HG02678 (cell line): ENCODE results near the gene FBXO2.

ENCODE experiments used
- ATAC-seq: cut with Tn5 transposase; IDR thresholded peaks from one replicate; pipeline ENCODE4 v1.9.1; 2021; ENCODE audit warnings: mild to moderate bottlenecking, moderate library complexity; ENCODE audit not compliant: unreplicated experiment

FBXO2 gene

DNA sequence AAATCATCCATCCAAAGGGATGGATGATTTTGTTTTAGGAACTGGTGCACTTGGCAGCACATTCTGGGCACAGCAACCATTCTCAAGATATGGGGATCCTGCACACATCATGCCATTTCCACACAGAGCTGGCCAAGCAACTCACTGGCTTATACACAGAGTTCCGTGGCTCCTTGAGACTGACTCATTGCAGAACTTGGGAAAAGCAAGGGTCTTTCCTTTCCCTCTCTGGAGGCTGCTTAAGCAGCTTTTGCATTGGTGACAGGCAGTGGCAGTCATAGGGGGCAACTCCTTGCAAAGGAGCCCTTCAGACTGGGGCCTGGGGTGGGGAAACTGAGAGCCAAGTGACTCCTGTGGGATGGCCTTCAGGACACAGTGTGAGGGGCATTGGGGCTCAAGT lies 28.6 kb upstream of the FBXO2 start:
- ATAC-seq, result no peak

DNA sequence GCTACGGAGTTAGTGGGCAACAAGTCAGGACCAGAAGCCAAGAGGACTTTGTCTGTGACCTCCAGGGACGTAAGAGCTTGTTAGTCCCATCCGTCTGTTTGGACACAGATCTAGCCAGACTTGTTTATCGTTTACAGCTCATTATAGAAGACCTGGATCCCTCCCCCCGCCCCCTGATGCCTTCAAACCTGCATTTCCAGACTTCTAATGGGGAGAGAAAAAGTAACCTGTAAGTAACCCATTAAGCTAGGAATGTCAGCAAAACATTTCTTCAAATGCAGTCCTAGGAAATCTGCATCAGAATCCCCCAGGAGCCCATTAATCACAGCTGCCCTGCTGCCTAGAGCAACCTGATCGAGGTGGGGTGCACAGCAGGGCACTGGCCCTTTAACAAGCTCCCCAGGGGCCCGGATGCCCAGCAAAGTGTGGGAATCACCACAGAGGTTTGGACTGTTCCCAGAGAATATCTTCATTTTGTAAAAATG lies 28.1 kb upstream of the FBXO2 start:
- ATAC-seq, result no peak

DNA sequence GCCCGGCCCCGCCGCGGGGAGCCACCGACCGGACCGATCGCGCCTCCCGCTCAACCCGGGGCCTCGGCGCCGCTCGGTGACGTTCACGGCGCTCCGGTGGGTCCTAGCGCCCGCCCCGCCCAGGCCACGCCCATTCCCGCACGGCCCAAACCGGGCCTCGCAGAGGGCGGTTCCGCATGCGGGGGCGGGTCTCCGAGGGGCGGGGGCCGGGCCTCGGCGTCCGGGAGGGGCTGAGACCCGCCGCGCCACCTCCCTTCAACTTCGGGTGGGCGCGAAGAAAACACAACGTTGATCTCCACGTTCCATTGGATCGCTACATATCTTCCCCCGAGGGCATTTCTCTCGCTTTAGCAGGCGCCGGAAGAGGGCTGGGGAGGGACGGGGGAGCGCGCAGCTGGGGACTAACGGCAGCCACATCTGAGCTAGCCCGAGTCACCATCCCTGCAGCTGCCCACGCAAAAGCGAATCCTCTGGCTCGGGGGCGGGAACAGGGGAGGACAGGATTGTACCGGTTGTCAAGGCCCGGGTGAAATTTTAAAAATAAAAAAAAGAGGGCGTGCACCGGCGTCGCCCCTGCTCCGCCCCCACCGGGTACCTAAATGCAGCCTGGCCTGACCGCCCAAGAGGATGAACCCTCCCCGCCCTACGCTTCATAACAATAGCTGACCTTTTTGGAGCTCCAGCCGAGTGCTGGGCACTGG lies 27.0 kb upstream of the FBXO2 start, which contains the start of gene MAD2L2:
Gene MAD2L2, minus strand, starts transcription at position 78 of the 701 bp plus-strand sequence. CDS start 547 bp downstream, outside the sequence.
- peak; percentile 82 for ATAC-seq

DNA sequence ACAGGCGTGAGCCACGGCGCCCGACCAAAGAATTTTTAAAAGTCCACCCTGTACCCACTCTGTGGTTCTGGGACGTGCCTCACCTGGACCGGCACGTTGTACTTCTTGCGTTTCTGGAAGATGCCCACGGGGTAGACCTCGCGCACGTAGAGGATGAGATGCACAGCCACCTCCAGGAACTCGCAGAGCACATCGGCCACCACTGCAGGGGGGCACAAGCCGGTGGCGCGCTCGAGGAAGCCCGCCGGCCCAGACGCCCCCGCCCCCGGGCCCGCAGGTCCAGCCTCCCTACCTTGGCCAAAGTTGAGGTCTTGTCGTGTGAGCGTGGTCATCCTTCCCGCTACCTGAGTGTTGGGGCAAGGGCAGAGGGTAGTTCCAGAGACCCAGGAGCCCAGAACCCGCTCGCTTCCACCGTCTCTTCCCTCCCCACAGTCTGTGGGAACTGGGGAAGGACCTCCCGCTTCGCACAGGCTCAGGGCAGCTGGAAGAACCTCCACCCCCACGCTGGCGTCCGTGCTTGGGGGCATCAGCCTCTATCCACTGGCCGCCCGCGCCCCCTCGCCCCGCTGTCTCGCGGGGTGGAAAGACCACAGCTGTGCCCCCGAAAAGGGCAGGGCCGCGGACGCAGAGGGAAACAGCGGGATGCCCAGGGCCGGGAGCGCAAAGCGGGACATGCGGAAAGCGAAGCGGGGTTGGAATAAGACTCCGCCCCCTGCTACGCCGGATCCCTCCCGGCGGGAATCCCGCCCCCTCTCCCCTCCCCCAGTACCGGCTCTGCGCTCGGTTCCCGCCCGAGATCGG lies 26.2 kb upstream of the FBXO2 start:
- ATAC-seq, result peak; percentile 21

DNA sequence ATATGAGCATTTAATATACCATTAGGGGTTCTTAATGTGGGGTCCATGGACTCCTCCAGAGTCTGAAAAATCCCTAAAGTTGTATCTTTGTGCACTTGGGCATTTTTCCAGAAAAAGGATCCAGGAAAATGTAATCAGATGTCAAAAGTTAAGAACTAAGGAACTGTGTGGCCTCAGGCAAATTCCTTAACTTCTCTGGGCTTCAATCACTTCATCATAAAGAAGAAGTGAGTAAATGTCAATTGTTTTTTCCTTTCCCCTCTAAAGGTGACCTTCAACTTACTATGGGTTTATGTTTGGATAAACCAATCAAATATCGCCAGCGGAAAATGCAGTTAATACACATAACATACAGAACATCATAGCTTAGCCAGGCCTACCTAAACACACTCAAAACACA lies 24.2 kb upstream of the FBXO2 start:
- no peak for ATAC-seq

DNA sequence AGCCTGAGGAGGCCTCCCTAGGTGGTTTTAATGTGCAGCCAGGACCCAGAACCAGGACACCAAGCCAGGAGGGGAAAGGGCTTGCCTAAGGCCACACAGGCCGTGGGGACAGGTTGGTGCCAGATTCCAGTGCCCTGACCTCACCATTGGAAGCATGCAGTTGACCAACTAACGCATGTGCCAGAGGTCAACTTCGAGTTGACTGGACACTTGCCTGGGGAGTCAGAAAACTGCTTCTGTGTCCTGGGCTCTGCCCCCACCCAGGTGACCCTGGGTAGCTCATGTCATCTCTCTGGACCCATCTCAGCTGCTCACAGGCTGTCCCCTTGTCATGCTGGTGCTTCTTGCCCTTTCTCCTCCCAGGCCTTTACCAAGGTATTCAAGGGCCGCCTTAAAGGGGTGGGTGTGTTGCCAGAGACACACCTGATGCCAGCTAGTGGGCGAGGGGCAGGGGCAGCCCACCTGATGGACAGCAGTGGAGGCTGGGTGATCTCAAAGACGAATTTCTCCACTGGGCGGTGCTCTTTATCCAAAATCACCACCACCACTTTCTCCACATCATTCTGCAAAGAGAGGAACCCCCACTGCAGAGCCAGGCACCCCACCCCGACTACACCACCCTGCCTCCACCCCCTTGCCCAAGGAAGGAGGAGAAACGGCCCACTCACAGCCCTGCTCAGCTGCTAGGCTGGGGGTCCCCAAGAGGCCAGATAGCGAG lies 22.3 kb upstream of the FBXO2 start:
- no peak for ATAC-seq

DNA sequence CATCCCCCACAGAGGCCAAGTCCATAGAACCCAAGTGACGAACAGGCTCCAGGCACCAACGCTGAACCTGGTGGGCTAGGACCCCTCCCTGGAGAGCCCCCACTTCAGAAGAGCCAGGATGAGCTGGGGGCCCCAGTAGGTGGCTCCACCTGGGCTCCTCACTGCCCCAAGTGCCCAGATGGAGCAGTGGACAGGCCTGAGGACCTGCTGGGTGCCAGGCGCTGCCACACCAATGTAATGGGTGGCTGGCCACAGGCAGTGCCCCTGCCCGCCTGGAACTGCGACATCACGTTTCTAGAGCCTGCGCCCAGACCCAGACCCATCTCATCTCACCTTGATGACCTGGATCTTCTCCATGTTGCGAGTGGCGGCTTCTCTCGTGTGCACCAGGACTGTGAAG lies 21.1 kb upstream of the FBXO2 start:
- no peak for ATAC-seq

DNA sequence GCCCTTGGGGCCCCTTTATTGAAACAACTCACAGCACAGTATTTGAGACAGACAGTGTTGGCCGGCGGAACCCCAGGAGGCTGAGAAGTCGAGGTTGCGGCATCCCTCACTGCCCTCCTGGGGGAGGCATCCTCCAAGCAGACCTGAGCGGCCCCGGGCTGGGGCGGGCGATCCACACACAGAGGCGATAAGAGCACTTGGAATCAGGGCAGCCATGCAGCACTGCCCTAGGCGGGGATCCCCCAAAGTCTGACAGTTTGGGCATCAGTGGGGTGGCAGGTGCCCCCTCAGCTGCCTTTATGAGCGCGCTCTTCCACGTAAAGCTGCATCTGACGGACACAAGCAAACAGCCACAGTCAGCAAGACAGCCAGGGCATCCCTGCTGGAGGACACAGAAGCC lies 20.3 kb upstream of the FBXO2 start:
- ATAC-seq, result no peak

DNA sequence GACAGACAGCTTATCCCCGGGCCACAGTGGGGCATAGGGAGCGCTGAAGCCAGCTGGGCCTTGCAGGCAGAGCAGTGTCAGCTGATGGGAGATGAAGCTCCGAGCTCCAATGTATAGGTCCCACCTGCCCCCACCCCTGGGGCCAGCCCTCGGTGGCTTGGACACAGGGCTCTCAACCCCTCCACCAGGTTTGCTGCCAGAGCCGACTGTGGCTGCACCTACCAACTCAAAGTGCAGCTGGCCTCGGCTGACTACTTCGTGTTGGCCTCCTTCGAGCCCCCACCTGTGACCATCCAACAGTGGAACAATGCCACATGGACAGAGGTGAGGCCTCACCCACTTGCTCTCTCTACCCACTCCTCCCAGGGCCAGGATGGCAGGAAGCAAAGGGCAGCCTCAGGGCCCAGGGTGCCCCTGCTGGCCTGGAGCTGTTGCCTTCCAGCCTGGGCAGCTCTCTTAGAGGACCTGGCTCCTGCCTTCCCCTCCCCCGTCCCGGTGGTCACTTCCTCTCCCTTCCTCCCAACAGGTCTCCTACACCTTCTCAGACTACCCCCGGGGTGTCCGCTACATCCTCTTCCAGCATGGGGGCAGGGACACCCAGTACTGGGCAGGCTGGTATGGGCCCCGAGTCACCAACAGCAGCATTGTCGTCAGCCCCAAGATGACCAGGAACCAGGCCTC lies 19.0 kb upstream of the FBXO2 start:
- no peak for ATAC-seq

DNA sequence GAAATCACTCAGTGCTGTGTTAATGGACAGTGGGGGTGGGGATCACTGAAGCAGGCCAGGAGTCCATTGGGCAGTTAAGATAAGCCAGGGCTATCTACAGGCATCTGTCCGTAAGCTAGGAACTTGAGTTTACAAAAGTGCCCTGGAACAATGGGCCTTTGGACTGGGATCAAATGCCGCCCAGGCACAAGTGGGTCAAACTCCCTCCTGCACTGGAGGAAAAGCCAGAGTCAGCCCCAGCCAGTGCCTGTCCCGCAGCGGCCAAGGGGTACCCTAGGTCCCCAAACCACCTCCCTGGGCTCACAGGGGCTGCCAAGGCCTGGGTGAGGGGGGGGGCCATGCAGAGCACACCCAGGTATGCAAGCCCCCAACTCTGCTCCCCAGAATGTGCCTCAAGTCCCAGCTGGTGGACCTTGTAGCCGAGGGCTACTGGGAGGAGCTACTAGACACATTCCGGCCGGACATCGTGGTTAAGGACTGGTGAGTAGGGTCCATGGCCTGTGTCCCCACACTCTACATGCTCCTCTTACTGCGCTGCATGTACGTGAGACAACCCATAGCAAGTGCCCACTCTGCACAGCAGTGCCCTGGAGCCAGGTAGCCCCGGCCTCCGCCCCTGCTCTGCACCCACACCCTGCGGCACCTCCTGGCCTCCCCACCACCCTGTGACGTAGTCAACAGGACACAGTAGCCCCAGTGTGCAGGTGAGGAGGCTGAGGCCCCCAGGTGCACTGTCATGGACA lies 17.5 kb upstream of the FBXO2 start:
- no peak for ATAC-seq

DNA sequence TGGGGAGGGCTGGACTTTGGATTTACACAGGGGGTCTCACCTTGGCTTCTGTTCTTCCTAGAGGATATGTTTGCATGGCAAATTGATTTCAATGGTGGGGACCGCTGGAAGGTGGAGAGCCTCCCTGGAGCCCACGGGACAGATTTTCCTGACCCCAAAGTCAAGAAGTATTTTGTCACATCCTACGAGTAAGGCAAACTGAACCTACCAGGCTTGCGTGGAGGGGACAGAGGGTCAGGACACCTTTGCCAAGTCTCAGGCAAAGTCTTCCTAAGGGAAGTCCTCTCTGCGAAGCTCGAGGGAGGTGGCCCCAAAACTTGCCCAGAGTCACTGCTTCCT lies 16.9 kb upstream of the FBXO2 start:
- ATAC-seq, result no peak

DNA sequence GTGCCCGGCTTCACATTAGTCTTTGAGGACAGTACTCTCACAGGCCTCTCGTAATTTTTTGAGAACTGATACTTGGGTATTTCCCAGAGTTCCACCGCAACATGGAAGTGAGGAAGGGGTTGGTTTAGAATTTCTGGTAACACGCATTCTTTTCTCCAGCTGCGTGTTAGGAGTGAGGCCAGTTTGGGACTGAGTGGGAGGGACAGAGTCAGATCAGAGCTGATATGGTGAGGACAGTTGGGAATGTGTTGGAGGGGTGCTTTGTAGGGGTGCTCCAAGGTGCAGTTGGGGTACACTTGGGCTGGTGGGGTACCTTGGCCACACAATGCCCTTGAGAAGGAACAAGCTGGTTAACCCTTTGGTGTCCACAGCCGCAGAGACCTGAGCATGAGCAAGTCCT lies 16.5 kb upstream of the FBXO2 start:
- ATAC-seq, result no peak

DNA sequence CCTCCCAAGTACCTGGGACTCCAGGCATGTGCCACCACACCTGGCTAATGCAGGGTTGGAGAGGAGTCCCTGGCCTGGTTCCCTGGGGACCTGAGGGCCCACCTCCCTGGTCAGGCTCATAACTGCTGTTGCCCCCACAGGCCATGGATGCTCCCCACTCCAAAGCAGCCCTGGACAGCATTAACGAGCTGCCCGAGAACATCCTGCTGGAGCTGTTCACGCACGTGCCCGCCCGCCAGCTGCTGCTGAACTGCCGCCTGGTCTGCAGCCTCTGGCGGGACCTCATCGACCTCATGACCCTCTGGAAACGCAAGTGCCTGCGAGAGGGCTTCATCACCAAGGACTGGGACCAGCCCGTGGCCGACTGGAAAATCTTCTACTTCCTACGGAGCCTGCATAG lies 14.3 kb upstream of the FBXO2 start:
- ATAC-seq, result no peak

DNA sequence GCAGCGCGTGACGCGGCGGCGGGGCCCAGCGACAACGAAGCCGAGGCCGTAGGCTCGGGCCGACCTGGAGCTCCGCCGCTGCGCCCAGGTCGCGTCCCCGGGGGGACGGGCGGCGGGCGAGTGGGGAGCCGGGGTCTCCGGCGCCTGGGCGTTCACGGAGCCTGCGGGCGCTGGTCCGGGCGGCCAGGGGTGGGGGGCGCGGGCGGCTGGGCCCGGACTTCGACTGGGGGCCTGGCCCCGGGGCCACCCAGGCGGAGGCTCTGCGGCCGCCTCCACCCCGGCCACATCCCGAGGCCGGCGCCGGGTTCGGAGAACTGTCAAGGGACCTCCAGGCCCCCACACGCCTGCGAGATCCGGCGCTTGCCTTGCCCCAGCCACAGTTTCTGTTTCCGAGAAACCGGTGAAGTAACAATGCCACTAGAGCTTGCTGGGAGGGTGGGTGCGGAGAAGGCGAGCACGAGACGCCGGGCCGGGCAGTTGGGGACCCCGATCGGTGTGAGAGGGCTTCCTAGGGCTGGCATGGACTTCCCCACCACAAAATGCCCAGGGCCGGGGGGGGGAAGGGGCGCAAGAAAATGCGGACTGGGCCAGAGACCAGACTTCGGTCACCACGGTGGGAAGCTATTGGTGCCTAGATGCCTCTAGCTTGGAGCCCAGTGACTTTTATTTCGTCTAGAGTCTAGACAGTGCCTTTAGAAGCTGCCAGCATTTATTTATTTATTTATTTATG lies 10.3 kb upstream of the FBXO2 start:
- peak; percentile 48 for ATAC-seq

DNA sequence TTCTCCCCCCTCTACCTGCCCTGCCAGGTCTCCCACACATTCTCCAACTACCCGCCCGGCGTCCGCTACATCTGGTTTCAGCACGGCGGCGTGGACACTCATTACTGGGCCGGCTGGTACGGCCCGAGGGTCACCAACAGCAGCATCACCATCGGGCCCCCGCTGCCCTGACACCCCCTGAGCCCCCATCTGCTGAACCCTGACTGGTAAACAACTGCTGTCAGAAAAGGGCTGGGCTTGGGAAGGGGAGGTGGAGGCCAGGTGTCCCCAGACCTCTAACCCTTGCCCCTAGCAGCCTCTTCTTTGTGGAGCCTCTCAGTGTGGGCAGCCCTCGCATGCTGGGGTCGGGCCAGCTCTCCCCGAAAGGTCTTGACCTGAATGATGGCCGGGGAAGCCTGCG lies 6.9 kb upstream of the FBXO2 start:
- no peak for ATAC-seq

DNA sequence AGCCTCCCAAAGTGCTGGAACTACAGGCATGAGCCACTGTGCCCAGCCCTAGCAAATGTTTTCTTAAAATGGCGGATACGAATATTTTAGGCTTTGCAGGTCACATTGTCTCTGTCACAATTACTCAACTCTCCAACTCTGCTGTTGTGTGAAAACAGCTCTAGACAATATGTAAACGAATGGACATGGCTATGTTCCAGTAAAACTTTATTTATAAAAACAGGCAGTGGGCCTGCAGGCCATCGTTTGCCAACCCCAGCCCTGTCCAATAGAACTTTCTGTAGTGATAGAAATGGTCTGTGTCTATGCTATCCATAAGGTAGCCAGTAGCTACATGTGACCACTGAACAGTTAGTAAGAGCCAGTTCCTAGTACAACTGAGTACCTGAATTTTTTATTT lies 5.5 kb upstream of the FBXO2 start:
- ATAC-seq, result no peak

DNA sequence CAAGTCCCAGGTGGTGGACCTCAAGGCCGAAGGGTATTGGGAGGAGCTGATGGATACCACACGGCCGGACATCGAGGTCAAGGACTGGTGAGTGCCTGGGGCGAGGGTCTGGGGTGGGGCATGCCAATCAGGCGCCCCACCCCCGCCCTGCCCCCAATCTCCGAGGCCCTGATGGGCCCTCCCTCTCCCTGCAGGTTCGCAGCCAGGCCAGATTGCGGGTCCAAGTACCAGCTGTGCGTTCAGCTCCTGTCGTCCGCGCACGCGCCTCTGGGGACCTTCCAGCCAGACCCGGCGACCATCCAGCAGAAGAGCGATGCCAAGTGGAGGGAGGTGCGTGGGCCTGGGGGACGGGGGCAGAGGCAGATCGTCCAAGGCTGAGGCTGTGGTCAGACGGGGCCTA lies 4.3 kb upstream of the FBXO2 start:
- no peak for ATAC-seq

DNA sequence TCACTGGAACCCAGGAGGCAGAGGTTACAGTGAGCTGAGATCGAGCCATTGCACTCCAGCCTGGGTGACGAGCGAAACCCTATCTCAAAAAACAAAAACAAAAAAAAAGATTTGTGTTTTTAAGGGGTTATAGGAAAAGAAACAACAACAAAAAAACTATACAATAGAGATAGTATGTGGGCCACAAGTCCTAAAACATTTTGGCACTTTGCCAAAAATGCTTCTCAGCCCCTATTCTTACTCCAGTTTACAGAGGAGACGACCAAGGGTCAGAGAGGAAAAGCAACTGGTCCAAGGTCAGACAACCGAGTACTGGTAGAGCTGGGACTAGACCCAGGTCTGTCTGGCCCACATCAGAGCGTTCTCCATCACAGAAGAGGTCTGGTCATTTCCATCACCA lies 3.4 kb upstream of the FBXO2 start:
- no peak for ATAC-seq

DNA sequence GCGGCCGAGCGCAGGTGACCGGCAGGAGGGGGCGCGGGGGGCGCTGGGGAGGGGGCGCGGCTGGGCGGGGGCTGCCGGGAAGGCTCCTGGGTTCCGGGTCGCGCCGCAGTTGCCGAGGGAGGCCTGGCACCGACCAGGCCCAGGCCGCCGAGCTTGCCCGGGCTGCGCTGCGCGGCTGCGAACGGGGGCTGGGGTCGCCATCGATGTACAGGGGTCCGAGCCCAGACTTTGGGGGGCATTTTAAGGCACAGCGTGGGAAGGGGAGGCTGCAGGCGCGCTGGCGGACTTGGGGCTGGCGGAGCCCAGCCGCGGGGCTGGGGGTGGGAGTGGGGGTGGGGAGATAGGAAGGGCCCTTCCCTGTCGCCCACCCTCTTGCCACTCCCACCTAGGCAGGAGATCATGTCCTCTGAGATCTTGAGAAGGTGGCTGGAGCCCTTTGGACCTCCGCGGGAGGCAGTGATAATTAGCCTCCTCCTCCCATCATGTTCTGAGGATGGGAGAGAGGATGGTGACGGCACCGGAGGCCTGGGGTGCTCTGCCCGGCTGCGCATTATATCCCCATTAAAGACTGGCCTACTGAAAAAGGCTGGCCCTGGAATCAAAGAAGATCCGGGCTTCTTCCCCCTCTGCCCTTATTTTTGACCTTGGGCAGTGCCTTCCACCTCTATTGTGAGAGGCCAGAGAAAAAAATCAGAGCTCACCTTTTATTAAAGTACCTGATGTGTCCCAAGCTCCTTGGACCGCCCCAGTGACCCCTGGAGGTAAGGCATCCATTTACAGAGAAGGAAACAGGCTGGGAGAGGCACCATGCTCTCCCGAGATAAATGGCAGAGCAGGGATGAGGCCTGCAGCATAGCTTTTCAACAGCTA lies 945 bp upstream of the FBXO2 start:
- ATAC-seq, result peak; percentile 25
